Measurements from ENCODE around the gene ATG16L2.

The ATG16L2 gene, protein sequence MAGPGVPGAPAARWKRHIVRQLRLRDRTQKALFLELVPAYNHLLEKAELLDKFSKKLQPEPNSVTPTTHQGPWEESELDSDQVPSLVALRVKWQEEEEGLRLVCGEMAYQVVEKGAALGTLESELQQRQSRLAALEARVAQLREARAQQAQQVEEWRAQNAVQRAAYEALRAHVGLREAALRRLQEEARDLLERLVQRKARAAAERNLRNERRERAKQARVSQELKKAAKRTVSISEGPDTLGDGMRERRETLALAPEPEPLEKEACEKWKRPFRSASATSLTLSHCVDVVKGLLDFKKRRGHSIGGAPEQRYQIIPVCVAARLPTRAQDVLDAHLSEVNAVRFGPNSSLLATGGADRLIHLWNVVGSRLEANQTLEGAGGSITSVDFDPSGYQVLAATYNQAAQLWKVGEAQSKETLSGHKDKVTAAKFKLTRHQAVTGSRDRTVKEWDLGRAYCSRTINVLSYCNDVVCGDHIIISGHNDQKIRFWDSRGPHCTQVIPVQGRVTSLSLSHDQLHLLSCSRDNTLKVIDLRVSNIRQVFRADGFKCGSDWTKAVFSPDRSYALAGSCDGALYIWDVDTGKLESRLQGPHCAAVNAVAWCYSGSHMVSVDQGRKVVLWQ

DNA sequence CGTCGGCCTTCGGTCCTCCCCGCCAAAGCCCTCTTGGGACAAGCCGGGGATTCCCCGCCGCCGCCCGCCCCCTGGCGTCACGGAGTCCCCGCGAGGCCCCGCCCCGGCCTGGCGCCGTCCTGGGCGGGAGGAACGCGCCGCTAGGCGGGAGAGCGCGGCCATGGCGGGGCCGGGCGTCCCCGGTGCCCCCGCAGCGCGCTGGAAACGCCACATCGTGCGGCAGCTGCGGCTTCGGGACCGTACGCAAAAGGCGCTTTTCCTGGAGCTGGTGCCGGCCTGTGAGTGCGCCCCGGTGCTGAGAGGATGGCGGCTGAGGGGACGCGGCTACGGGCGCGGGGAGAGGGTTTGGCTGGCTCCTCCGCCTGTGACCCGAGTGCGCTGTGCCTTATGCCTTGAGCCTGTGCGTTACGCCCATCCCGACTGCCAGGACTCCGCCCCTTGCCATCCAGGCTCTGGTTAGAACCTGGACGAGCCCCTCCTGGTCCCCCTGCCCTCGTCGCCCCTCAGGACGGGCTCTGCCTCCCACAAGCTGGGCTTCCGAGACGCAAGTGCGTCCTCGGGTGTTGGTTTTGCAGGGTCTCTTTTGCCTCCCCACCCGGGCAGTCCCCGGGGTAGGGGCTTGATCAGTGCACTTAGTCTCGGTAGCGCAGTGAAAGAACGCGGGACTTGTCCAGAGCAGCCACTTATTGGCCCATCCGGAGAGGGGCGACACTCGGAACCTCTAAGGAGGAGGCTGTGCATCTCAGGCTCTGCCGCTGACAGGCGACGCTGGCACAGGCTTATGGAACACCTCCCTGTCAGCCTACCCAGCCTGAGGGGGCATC is at the start of gene ATG16L2:
Gene ATG16L2 (plus strand): TSS at position 126 of the 824 bp plus-strand sequence. CDS start 35 bp downstream, at position 161.
- H3K4me3 ChIP-seq (replicated peaks; ENCODE audit: low read depth, low read length) = peak within 1 kb of the TSS; percentile 70
- no peak for DNase-seq (ENCODE audit: extremely low read depth, low read depth)
- TF ChIP-seq CTCF (IDR thresholded peaks at IDR 0.05; ENCODE audit: low read depth, low read length, missing control alignments) = no peak

DNA sequence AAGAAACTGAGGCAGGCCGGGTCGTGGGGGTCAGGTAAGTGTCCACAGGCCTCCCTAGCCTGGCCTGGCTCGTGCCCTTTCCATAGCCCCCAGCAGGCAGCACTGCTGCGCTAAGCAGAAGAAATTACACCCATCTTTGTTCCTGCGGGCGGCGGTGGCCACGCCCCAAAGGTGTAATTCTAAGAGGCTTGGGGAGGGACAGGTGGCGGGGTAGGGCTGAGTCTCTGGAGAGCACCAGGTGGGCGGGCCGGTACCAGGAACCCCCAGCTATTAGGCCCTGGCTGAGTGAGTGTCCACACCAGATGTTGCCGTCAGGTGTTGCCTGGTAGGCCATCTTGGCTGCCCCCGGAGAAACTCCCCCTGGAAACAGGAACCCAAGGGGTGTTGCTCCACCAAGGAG is 49.7 kb upstream of the ATG16L2 start:
- TF ChIP-seq CTCF (IDR thresholded peaks at IDR 0.05; ENCODE audit: low read depth, low read length, missing control alignments) = no peak
- H3K4me3 ChIP-seq (replicated peaks; ENCODE audit: low read depth, low read length) = no peak overlapping the region
- DNase-seq (ENCODE audit: extremely low read depth, low read depth) = no peak

DNA sequence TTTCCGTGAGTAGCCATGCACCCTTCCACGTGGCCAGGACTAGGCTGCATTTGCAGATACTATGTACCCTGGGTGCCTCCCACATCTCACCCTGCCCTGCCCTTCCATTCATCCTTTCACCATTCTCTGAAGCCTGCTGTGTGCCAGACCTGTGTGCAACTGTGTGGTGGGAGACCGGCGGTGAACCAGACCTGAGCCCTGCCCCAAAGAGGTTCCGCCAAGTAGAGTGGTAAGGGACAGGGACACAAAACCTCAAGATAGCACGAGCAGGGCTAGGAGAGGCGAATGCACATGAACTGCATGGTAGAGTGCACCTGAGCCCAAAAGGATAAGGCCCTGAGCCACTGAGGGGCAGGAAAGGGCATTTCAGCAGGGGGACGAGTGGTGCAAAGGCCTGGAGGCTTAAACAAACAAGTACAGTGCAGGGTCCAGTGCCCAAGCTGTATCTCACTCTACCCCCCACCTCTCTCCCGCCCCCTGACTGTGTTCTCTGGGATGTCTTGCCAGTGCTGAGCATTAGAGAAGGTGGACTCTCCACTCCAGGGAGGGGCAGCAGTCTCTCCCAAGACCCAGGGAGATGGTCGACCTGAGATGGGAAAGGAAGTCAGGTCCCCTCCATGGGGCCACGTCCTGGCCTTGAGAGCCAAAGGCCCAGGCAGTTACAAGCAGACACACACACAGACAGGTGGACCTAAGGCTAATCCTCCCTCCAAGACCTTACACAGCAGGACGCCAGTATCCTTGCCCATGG is 47.9 kb upstream of the ATG16L2 start:
- H3K4me3 ChIP-seq (replicated peaks; ENCODE audit: low read depth, low read length) = no peak overlapping the region
- no peak for TF ChIP-seq CTCF (IDR thresholded peaks at IDR 0.05; ENCODE audit: low read depth, low read length, missing control alignments)
- no peak for DNase-seq (ENCODE audit: extremely low read depth, low read depth)

DNA sequence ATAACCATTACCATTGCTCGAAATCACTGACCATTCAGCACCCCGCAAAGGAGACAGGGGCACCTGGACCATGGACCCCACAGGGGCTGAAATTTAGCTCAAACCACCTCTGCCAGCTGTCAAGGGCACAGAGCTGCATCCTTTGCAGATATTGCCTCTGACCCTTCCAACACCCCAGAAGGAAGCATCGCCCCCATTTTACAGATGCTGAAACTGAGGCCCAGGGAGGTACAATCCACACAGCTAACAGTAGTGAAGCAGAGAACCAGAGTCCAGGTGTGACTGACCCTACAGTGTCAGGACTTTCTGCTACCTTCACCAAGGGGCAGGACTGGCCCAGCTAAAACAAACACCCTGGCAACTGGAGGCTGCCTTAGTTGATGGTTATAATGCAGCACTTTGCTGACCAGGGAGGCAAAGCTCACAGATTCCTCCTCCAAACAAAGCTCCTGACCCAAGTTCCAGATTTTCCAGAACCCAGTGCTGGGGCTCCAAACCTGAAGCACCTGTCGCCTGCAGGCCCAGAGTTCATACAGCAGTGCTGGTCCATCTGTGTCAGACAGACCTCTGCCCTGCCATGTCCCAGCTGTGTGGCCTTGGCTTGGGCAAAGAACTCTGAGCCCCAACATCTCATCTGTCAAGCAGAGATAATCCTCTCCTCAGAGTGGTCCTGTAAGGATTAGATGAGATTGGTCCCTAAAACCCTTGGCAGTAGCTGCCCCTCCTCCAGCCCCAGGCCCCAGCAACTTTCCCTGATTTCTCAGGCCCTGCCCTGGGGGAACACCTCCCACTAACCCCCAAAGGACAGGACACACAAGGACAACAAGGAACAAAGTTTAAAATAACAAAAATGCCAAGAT is 46.8 kb upstream of the ATG16L2 start:
- DNase-seq (ENCODE audit: extremely low read depth, low read depth) = no peak
- TF ChIP-seq CTCF (IDR thresholded peaks at IDR 0.05; ENCODE audit: low read depth, low read length, missing control alignments) = no peak
- H3K4me3 ChIP-seq (replicated peaks; ENCODE audit: low read depth, low read length) = no peak overlapping the region

- DNase-seq (ENCODE audit: extremely low read depth, low read depth) = no peak
- TF ChIP-seq CTCF (IDR thresholded peaks at IDR 0.05; ENCODE audit: low read depth, low read length, missing control alignments) = no peak
- no peak overlapping the region for H3K4me3 ChIP-seq (replicated peaks; ENCODE audit: low read depth, low read length)
These were observed 45.6 kb upstream of the ATG16L2 start for GRCh38 chr11:72768581-72768980.

Measured in HFF-Myc (cell line).